Nephron progenitor cell (in vitro differentiated cells): ENCODE measurements around the gene MYH8.

Experiments used
- DNase-seq: peaks from one replicate; pipeline ENCODE4 v3.0.0; 2021
- H3K27ac Mint-ChIP-seq: 2 replicates; pipeline ENCODE4 v1.8.0; 2021; ENCODE audit warnings: mild to moderate bottlenecking, moderate library complexity, mixed read lengths
- H3K27me3 Mint-ChIP-seq: 2 replicates; pipeline ENCODE4 v1.8.0; 2021; ENCODE audit warnings: mild to moderate bottlenecking, low read depth, mixed read lengths; ENCODE audit not compliant: poor library complexity
- H3K36me3 Mint-ChIP-seq: 2 replicates; pipeline ENCODE4 v1.8.0; 2021; ENCODE audit warnings: low read depth, mixed read lengths
- H3K4me1 Mint-ChIP-seq: 2 replicates; pipeline ENCODE4 v1.8.0; 2021; ENCODE audit warnings: mixed read lengths
- H3K4me3 Mint-ChIP-seq: 2 replicates; pipeline ENCODE4 v1.8.0; 2021; ENCODE audit warnings: mild to moderate bottlenecking, moderate library complexity, mixed read lengths
- H3K9me3 Mint-ChIP-seq: 2 replicates; pipeline ENCODE4 v1.8.0; 2021; ENCODE audit warnings: mild to moderate bottlenecking, moderate library complexity, mixed read lengths
- CTCF ChIP-seq: fragments of 200-600 bp; sonication (generic); IDR thresholded peaks from 2 replicates; pipeline ENCODE4 v1.5.0; 2021; ENCODE audit warnings: antibody characterized with exemption

The MYH8 gene

GRCh38 chr17:10428781-10429180, 7.0 kb upstream of the MYH8 start:
- H3K27ac Mint-ChIP-seq: no peak overlapping the region
- H3K36me3 Mint-ChIP-seq: no peaks in the 10 kb centered on the region
- H3K27me3 Mint-ChIP-seq: peaks cover 9% of the 10 kb centered on the region
- peaks cover 3% of the 10 kb centered on the region for H3K9me3 Mint-ChIP-seq
- no peak overlapping the region for H3K4me3 Mint-ChIP-seq
- H3K4me1 Mint-ChIP-seq: no peaks in the 10 kb centered on the region
- DNase-seq: no peak
- TF ChIP-seq CTCF: no peak

- no peak for TF ChIP-seq CTCF
- Mint-ChIP-seq H3K4me3 (no peak overlapping the region), H3K27ac (no peak overlapping the region), H3K27me3 (no peaks in the 10 kb centered on the region), H3K9me3 (no peaks in the 10 kb centered on the region), H3K4me1 (no peaks in the 10 kb centered on the region), H3K36me3 (no peaks in the 10 kb centered on the region)
- no peak for DNase-seq
These were observed 539 bp downstream of the MYH8 start for GRCh38 chr17:10421211-10421610.

- Mint-ChIP-seq H3K36me3 (no peaks in the 10 kb centered on the region), H3K4me1 (no peaks in the 10 kb centered on the region), H3K27ac (no peak overlapping the region), H3K27me3 (no peaks in the 10 kb centered on the region), H3K4me3 (no peak overlapping the region), H3K9me3 (no peaks in the 10 kb centered on the region)
- no peak for TF ChIP-seq CTCF
- no peak for DNase-seq
These were observed 939 bp downstream of the MYH8 start for GRCh38 chr17:10420811-10421210.

- Mint-ChIP-seq H3K36me3 (no peaks in the 10 kb centered on the region), H3K27me3 (no peaks in the 10 kb centered on the region), H3K27ac (no peak overlapping the region), H3K4me3 (no peak overlapping the region), H3K9me3 (no peaks in the 10 kb centered on the region), H3K4me1 (no peaks in the 10 kb centered on the region)
- TF ChIP-seq CTCF: no peak
- no peak for DNase-seq
These were observed 4.3 kb downstream of the MYH8 start for GRCh38 chr17:10417431-10417830.

- DNase-seq: no peak
- H3K4me1 Mint-ChIP-seq: no peaks in the 10 kb centered on the region
- no peaks in the 10 kb centered on the region for H3K27me3 Mint-ChIP-seq
- no peaks in the 10 kb centered on the region for H3K36me3 Mint-ChIP-seq
- H3K9me3 Mint-ChIP-seq: no peaks in the 10 kb centered on the region
- TF ChIP-seq CTCF: no peak
- no peak overlapping the region for H3K27ac Mint-ChIP-seq
- H3K4me3 Mint-ChIP-seq: no peak overlapping the region
These were observed 6.6 kb downstream of the MYH8 start for GRCh38 chr17:10415161-10415560.

GRCh38 chr17:10403589-10403988, 18.2 kb downstream of the MYH8 start:
- H3K9me3 Mint-ChIP-seq: no peaks in the 10 kb centered on the region
- H3K27me3 Mint-ChIP-seq: peaks cover 21% of the 10 kb centered on the region
- no peak for DNase-seq
- no peak for TF ChIP-seq CTCF
- H3K4me1 Mint-ChIP-seq: no peaks in the 10 kb centered on the region
- H3K27ac Mint-ChIP-seq: no peak overlapping the region
- no peaks in the 10 kb centered on the region for H3K36me3 Mint-ChIP-seq
- no peak overlapping the region for H3K4me3 Mint-ChIP-seq
